Fibroblast of peridontal ligament (primary cell): ENCODE measurements around the gene SMIM30.
"Not testable (repeated sequence)": the region's sequence is repeated elsewhere in the genome, so short reads cannot be mapped to it uniquely, and the experiment has no call there.

Experiments used
- DNase-seq: peaks from one replicate; pipeline ENCODE4 v3.0.0-alpha.2; 2010; ENCODE audit errors: extremely low read depth

Gene SMIM30

GRCh38 chr7:113118074-113118959, at the start of gene SMIM30:
TSS of gene SMIM30 (minus strand) at chr7:113118554. CDS start at chr7:113117578, 976 bp downstream.
- DNase-seq = peak; percentile 86

- DNase-seq = not testable (repeated sequence)
Measured at GRCh38 chr7:113166176-113166575, 47.8 kb upstream of the SMIM30 start.

- DNase-seq = no peak
Measured at GRCh38 chr7:113161050-113161449, 42.7 kb upstream of the SMIM30 start.

DNA sequence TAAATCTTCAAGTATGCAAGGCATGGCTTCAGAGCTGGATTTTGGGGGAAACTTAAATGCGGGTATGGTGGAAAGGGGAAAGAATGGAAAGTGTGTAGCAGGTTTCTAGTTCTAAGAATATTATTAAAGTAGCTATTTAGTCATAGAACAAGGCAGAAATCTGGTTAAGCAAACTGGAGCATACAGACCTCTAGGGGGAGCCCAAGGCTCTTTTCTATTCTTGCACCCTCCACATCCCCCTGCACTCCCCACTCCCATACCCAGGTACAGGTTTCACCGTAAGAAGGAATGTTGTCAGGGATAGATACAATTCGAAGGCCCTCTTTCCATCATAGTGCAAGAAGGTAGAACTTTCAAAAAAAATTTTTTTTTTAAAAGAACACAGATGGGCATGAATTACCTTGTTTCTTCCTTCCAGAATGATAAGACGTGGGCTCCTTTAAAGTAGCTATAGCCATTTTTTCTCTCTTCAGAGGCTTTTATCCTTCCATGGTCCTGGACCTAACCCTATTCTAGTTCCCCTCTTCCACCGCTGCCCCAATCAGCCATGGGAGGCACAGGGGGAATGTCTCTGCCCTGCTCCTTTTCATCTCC, 41.5 kb upstream of the SMIM30 start:
- DNase-seq = peak; percentile 58

GRCh38 chr7:113158756-113159155, 40.4 kb upstream of the SMIM30 start:
- DNase-seq = peak; percentile 2

DNA sequence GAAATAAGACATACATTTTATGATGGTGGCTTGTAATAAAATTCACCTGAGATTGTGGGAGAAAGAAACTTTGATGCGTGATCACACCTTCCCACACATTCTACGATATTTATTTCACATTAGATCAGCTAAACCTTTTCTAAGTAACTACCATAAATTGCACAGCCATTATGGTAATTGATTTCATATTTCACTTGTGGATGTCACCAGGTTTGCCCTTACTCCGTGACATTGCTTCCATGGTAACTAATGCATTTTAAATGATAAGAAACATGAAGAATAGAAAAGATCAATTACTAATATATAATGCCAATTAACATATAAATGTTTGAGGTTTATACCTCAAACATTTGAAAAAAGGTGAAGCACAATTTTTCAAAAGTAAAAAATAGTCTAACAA, 35.8 kb upstream of the SMIM30 start:
- DNase-seq = no peak

DNA sequence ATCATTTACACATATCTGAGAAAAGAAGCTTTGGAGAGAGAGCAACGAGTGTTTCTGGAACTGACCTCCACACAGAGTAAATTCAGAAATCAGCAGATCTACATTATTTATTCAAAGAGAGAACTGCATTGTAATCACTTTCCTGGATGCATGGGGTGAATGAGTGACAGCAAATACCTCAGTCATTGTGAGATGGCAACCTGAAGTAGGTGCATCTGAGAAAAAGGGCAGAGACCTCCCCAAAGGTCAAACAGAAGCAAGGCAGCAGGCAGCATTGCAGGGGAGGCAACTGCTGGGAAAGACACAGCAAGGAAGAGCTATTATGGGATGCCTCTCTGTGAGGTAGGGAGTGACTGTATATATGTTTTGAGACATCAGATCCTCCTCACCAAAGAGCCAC, 26.5 kb upstream of the SMIM30 start:
- no peak for DNase-seq

DNA sequence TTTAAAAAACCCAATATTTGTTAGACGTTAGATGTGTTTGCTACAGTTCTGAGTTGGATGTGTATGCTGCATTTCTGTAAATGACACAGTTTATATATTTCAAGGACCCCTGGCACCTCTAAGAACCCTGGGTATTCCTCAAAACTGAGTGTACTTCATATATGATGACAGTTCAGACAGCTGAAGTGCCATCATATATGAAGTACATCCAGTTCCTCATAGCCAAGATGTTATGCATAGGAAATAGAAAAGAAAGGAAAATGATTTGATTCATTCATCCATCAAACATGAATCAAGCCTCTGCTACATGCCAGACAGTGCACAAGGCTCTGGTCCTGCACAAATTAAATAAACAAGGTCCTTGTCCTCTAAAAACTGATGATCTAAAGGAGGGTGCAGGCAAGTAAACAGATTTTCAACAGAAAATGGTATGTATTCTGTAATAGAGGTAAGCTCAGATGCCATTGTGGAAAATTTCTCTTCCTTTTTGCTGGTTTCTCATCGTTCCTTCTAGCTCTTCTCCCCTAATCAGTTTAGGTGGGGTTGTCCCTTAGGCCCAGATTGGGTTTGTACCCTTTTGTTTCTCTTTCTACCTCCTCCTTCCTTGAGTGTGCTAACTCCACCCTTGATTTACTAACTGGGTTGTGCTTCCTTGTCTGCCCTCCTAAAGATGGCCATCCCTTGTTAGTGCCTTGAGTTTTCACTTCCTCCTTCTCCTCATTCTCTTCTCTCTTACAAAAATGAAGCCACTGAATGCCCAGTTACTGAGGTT, 25.3 kb upstream of the SMIM30 start:
- DNase-seq = no peak

- no peak for DNase-seq
Measured at GRCh38 chr7:113142385-113143119, 24.2 kb upstream of the SMIM30 start.

- DNase-seq = no peak
Measured at GRCh38 chr7:113141803-113142202, 23.4 kb upstream of the SMIM30 start.

GRCh38 chr7:113140956-113141355, 22.6 kb upstream of the SMIM30 start:
- DNase-seq = no peak

DNA sequence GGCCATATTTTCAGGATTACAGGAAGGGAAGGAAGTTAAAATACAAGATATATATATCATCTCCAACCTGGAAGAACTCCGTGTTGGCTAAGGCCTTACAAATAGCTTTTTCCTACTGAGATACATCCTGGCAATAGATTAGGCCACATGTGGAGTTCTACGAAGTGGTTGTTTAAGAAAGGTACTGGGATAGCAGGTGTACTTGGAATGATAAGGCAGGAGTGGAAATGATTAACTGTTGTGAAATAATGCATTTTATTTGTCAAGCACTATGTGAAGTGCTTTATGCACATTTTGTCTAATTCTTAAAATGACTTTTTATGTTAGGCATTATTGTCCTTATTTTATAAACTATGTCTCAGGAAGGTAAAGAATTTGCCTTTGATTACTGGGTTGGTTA, 18.9 kb upstream of the SMIM30 start:
- no peak for DNase-seq

DNA sequence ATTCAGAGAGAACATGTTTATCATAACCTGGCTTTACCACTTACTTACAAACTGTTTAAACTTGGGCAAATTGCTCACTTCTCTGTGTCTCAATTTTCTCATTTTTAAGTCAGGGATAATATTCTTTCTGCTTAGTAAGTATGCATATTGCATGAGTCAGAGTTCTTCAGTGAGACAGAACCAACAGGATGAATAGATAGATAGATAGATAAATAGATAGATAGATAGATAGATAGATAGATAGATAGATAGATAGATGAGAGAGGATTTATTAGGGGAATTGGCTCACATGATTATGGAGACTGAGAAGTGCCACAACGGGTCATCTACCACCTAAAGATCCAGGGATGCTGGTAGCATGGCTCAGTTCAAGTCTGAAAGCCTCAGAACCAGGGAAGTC, 15.7 kb upstream of the SMIM30 start:
- no peak for DNase-seq

- DNase-seq = no peak
Measured at GRCh38 chr7:113131367-113131766, 13.0 kb upstream of the SMIM30 start.

- DNase-seq = peak; percentile 23
Measured at GRCh38 chr7:113128031-113128430, 9.7 kb upstream of the SMIM30 start.

DNA sequence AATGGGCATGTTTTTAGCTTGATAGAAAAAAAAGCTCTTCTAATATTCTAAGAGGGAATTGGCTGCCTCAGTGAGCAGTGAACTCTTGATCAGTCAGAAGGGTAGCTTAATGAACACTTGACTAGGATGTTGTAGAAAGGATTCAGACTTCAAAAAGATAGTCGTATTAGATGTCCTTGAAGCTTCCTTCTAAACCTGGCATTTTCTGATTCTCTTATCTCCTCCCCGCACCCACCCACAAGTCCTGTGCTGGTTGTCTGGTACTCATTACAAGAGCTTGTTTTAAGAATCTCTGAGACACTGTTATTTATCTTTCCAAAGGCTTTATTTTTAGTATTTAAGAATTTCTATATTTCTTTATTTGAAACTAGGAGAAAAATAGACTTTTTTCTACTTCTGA, 7.4 kb upstream of the SMIM30 start:
- no peak for DNase-seq

DNA sequence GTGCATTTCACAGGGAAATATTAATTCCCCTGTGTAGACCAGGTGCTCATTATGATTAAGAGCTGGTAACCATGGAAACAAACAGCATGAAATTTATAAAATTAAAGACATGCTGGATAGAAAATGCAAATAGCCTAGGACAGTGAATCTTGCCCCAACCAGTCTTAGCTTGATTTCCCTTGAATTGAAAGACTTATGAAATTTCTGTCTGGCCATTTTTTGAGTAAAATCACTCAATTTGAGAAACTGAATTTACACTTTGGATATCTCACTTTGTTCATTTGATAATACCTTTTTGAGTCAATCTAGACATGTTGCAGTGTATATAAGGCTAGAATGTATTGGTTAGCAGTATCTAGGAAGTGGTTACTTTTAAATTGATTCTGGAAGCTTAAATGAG, 4.4 kb upstream of the SMIM30 start:
- DNase-seq = no peak

DNA sequence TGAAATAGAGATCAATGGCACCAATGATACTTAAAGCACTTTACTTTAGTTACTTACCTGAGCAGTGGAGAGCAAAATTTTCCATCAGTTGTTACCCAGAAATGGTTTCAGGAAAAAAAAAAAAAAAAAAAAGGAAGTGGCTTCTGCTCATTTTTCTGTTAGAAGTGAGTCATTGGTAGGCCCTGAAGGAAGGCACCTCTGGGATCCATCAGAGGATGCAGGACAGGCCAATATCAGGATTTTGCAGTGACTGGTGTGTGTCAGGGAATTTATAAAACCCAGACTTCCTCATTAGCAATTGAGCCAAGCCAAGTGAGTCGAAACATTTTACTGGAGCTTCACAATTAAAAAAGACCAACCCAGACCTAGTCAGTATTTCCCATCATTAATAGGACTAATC, 2.3 kb upstream of the SMIM30 start:
- DNase-seq = no peak

DNA sequence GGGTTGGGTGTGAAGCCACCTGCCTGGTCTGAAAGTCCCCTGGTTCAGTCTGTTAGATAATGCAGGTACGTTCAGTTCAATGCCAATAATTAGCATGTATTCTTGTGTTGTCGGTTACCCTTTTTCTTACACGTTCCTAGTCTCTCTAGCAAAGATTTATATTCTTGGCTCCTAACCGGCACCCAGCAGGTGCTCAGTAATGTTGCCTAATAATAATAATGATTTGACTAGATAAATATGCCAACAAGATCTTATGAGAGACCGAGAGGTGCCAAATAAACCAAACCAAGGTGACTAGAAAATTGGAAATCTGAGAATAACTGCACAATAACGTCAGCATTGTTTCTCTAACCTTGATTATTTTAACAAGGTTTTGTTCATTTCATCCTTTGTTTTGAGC, 1.1 kb upstream of the SMIM30 start:
- no peak for DNase-seq

GRCh38 chr7:113117374-113117774, 980 bp downstream of the SMIM30 start:
- DNase-seq = not testable (repeated sequence)

DNA sequence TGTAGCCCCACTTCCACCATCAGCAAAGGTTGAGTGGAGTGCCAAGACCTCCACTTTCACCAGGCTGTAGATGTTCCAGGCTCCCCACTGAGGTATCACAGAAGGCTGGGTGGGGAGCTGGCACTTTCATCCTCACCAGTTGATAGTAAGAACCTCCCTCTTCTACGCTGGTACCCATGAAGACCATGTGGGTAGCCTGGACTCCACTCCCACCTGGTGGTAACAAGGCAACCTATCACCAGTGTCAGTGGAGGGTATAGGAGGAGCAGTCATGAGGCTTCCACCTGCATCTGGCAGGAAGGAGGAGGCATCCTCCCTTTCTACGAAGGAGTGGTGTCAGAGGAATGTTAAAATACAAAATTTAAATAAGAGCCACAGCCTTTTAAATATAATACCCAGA, 4.4 kb downstream of the SMIM30 start:
- DNase-seq = peak; percentile 12

DNA sequence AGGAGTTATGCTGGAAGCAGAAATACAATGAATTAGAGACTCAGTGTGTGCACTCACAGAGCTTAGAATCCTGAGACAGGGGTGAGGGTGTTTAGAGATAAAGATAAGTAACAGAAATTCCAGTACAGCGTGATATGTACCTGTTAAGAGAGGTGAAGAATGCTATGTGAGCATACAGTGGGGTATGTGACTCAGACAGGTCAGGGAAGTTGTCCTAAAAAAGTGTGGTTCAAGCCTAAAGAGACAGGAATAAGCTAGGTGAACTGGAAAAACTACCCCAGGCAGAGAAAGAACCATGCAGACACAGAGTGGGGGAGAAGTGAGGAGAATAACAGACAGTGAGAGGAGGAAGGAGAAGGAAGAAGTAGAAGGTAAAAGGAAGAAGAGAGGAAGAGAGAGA, 8.6 kb downstream of the SMIM30 start:
- no peak for DNase-seq
